ENCODE measurements around the gene TENT5C.

Gene TENT5C

DNA sequence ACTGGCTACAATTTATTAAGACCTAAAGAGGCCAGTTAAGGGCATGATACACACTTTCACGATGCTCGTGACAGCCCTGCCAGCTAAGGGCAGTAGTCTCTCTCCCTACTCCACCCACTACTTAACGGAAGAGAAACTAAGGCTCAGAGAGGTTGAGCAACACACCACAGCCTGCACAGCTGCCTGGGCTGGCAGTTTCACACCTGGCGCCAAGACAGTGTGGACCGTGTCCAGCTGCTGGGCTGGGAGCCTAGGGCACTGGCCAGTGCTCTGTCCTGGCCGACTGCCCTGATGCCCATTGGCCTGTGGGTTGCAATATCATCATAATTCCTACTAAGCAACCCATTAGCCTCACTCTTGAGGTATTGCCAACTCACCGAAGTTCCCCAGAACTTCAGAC, 27.6 kb downstream of the TENT5C start:
- FAIRE-seq: no peak
- no peak for DNase-seq (ENCODE audit: low spot score)

DNA sequence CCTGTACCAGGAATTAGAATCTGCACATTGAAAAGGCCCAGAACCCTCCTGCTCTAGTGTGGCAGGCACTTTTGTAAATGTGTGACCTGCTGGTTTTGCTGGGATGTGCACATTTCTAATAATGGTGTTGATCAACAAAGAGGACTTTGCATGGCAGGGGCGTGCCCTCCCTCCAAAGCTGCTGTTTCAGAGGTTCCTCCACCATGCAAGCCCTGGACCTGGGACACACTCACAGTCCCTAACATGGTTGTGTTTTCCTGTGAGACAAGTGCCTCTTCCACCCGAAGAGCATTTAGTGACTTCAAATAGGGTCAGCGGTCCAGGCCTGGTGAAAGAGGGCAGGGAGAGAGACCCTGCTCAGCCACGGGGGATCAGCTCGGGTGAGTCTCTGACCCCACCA, 28.1 kb downstream of the TENT5C start:
- DNase-seq (ENCODE audit: low spot score) (no peak), FAIRE-seq (no peak)

DNA sequence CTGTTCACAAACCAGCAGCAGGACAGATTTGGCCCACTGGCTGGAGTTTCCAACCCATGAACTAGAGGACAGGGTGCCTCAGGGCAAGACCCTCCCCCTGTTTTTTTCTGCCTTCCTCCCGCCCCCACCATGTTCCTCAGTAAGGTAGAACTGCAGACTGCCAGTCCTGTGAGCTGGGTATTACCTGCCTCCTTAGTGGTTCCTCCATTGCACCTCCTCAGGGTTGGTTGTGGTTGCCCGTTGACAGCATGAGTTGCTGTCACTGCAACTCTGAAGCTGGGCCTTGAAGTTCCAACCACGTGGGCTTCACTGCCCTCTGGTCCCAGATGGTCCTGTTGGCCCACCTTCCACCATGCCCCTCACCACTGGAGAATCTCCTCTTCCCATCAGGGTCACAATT, 28.8 kb downstream of the TENT5C start:
- no peak for DNase-seq (ENCODE audit: low spot score)
- FAIRE-seq: no peak

DNA sequence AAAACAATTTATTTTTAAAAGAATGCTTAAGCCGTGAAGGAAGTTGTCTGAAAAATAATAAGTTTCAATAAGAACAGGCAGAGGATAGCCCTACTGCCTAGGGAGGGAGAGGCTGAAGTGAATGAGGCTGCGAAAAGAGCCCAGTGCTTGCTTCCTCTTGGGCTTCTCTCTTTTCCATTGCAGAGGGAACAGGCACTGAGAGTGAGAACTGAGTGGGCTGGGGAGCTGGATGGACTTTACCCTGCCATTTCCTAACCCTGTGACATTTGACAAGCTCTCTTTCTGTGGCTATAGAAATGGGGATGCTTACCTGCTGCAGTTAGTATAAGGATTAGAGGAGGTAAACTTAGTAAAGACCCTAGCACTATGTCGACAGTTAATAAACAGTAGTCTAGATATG, 30.0 kb downstream of the TENT5C start:
- FAIRE-seq (no peak), DNase-seq (ENCODE audit: low spot score) (no peak)

DNA sequence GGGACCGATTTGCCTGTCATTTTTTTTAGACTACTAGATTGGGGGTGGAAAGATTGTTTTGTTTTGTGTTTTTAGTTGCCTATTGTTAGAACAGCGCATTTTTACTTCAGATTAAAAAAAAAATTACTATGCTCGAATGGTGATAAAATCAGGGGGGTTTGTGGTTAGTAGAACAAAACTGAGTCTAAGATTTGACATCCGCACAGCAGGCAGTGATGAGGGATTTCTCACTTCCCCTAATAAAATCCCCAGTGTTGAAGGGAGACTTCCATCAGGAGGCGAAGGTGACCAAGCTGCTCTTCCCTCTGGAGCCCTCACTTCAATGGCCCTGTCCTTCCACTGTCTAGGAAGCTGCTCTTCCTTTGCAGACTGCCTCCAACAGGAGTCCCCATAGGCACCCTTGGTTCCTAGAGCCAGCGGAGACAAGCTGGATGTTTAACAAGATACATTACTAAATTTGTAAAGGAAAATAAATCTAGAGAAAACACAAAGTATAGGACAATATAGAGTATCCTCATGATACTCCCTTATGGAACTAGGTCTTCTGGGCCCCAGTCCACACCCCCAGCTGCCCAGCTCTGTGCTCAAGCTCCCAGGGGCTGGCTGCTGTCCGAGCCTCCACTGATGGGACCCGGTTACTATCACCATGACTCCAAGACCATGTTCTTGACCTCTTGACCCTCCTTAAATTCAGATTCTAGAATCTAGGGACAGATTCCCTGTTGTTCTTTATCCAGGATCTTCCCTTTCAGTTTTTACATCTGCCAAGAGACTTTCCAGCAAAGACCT, 31.0 kb downstream of the TENT5C start:
- FAIRE-seq: no peak

DNA sequence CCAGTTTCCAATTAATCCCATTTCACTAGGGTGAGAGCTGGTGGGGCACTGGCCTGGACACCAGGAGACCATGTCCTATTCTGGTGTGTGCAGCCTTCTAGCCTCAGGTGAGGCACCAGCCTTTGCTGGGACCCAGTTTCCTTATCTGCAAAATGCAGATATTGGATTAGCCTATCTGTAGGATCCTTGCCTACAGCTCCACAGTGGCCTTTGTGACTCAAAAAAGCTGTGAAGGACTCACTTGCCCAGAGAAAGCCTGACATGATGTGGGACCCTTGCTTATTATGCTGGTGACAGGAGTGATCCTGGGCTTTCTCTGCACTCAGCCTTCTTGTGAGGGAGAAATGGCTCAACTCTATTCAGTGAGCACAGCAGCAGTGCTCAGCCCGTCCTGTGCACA, 32.3 kb downstream of the TENT5C start:
- DNase-seq (ENCODE audit: low spot score): no peak
- FAIRE-seq: no peak

More for the DNA sequence above, 31.0 kb downstream of the TENT5C start:
- no peak for DNase-seq (ENCODE audit: low spot score)

DNA sequence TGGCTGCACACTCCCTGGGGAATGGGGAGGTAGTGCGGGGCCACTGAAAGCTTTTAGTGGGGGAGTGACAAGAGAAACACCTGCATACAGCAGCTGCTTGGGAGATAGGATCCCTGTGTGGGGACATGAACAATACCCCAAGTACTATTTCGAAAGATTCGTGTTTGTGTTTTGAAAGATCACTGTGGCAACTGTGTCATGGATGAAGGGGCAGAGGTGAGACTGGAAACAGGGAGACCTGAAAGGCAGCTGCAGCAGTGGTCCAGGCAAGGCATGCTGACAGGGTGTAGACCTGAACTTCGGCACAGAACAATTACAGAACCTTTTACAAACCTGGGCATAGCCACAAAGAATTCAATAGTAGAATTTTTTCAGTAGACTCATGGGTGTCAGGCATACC, 32.9 kb downstream of the TENT5C start:
- DNase-seq (ENCODE audit: low spot score) (no peak), FAIRE-seq (no peak)

DNA sequence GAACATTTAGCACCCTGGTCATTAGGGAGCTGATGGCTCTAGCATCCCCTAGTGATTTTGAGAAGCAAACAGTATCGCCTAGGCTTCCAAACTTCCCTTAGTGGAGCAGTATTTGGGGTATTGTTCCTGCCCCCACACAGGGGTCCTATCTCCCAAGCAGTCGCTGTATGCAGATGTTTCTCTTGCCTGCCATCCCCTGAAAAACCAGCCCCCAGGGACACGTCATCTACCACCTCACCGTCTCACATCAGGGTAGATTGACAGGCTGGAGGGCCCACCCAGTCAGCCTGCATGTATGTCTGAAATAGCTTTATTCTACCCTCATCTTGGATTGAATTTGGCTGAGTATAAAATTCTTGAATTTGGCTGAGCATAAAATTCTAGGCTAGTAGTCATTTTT, 33.9 kb downstream of the TENT5C start:
- DNase-seq (ENCODE audit: low spot score): no peak
- FAIRE-seq: no peak

DNA sequence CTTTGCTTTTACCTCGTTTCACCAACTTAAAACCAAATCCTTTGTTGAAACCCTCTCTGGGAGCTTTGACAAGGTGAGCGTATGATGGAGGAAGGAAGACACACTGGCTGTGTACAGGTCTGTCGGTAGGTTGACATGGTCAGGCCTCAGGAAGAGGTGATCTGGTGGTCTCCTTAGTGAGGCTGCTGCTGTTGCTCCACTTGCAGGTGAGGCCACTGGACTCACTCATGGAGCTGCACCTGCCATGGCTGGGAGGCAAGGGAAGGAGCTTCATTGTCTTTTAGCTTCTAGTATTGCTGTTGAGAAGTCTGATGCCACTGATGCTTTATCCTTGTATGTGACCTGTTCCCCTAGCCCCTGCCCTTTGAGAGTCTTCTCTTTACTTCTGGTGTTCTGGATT, 35.7 kb downstream of the TENT5C start:
- FAIRE-seq: no peak

DNA sequence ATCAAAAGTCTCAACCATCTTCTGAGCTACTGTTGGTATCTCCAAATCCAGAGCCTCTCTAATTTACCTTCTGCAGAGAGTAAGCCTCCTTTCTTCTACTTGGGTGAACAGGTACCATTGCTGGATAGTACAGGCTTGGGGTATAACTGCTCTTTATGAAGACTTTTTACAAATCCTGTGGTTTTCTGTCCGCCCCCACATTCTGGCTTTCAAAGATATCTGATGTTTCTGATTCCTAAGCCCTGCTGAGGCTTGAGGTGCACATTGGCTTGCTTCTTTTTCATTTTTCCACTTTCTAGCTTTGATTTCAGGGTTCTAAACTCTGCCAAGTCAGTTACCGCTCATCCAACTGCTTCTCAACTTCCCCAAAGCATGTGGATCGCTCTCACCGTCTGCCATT, 37.1 kb downstream of the TENT5C start:
- no peak for FAIRE-seq
- DNase-seq (ENCODE audit: low spot score): no peak

More for the DNA sequence above, 35.7 kb downstream of the TENT5C start:
- no peak for DNase-seq (ENCODE audit: low spot score)

DNA sequence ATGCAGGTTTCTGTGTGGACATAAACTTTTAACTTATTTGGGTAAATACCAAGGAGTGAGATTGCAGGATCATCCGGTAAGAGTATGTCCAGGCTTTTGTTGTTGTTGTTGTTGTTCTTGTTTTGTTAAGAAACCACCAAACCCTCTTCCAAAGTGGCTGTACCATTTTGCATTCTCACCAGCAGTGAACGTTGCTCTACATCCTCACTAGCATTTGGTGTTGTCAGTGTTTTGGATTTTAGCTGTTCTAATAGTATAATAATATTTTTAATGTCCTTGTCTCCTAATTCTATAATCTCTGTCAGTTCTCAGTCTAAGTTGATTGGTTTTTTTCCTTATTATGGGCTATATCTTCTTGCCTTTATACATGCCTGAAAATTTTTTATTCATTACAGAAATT, 37.8 kb downstream of the TENT5C start:
- FAIRE-seq (no peak), DNase-seq (ENCODE audit: low spot score) (no peak)

DNA sequence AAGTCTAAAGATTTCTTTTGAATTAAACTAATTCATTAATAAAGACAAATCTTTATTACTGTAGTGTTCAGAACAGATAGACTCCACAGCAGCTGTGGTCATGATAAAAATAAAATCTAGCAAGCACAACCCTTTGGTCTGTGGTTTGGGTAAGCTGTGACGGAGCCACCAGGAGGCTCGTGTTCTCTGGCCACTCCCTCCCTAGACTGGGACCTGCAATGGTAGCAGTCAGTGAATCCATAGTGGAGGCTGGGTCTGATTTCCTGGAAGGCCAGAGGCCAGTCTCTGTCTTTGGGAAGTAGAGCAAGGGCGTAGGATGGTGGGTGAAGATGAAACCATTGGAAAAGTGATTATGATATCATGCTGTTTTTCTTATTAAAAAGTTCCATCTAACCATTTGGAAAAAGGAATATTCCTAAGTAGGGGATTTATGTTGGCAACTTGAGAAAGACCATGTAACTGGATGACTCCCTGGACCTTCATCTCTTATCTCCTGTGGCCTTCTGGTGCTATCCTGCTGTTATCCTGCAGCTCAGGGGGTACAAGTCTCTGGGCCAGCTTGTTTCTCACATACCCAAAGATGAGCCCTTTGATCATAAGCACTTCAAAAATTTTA, 39.0 kb downstream of the TENT5C start:
- no peak for DNase-seq (ENCODE audit: low spot score)
- no peak for FAIRE-seq

DNA sequence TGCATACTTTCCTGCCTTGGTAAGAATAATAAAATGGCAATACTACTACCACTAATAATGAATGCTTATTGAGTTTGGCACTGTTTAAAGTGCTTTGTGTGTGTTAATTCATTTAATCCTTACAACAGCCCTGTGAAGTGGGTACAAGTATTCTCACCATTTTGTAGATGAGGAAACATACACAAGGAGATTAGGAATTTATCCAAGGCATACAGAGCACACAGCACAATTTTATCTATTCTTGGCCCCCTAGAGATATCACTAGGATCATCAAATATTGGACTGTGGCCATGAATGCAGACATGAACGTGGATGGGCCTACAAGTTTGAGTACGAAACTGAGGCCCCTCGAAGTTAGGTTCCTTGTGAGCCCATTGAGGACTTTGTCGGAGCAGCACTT, 39.5 kb downstream of the TENT5C start:
- no peak for DNase-seq (ENCODE audit: low spot score)
- no peak for FAIRE-seq

DNA sequence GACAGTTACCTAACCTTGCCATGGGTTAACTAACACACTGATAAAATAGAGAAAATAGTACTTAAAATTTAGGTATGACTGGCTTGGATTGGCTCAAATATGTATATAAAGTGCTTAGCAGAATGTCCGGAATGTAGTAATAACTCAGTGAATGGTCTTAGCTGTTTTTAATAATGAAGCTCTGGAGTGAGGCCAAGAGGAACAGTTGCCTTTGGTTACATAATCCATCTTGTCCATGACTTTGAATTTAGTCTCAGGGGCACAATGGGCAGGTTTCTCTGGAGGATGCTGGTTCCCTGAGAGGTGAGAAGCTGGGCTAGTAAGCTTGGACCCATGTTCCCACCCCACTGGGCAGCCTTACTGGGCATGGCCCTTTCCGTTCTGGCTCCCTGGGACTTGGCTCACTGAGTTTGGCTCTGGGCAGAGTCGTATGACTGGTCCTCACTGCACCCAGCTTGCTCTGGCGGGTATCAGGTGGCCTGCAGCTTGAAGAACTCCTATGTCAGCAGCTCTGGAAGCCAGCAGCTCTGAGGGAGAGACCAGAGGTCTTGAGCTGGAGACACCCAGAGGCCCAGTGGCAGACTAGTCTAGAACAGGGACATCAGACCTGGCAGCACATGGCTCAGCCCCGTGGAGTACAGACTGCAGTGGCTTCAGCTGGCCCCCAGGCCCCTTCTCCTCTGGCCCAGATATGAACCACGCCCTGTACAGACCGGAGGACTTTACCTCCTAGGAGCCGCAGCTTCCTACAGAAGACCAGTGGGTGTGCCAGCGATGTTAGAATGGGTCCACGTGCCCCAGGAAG, 40.4 kb downstream of the TENT5C start:
- no peak for FAIRE-seq

DNA sequence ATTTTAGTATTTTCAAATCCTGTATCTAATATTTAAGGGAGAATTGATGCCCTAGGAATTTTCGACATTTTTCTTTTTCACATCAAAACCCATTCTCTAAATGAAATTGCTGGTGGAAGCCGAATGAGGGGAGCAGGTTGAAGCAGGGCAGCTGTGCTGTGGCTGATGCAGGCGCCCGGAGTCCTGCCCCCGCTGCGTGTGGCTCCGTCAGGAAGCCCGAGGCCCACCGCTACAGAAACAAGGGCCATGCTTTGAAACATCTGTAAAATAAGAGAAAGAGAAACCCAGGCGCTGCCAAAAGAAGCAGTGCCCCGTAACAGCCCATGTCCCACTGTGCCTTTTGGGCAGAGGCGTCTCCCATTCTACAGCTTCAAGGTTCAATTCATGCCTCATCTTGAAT, 41.1 kb downstream of the TENT5C start:
- DNase-seq (ENCODE audit: low spot score): no peak
- no peak for FAIRE-seq

More for the DNA sequence above, 40.4 kb downstream of the TENT5C start:
- no peak for DNase-seq (ENCODE audit: low spot score)

DNA sequence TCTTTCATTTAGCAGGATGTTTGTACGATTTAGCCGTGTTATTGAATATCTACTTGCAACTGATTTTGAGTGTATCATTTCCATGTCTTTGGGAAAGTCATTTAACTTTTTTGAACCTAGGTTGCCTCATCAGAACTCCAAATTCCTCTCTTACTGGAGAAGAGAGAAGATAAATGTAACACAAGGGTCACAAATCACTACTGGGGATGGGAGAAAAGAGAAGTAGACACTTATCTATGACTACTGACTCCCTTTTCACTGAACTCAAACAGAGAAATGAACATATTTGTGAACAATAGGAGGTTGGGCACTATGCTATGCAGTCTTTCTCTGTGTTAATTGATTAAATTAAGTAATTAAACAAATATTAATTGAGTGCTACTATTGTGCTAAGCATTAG, 42.2 kb downstream of the TENT5C start:
- FAIRE-seq (no peak), DNase-seq (ENCODE audit: low spot score) (no peak)

DNA sequence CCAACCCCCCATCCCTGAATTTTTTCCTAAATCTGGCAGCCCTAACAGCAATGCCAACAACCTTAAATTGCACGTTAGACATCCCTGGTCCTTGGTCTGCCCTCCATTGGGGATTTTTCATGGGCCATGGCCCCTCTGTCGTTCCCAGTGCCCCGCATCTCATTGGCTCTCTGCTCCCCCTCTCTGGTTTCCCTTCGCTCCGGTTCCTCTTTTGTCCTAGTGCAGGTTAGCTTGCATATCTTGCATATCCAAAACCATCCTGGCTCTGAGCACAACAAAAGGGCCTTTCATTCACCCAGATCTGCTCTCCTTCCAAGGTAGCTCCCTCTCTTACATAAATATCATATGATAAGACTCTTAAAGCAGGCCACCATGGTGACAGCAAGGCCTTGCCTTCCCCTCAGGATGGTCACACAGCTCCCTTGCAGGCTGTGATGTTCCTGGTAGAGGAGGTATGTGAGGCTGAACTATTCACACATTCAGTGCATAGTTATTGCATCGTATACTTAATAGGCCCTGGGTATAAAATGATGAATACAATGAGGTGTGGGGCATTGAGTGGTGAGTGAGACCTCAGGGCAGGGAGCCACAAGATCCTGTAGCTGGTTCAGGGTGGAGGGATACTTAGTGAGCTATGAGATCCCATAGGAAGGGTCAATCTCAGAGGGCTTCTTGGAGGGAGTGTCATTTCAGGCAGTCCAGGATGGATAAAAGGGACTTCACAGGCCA, 45.2 kb downstream of the TENT5C start:
- FAIRE-seq (no peak), DNase-seq (ENCODE audit: low spot score) (no peak)

DNA sequence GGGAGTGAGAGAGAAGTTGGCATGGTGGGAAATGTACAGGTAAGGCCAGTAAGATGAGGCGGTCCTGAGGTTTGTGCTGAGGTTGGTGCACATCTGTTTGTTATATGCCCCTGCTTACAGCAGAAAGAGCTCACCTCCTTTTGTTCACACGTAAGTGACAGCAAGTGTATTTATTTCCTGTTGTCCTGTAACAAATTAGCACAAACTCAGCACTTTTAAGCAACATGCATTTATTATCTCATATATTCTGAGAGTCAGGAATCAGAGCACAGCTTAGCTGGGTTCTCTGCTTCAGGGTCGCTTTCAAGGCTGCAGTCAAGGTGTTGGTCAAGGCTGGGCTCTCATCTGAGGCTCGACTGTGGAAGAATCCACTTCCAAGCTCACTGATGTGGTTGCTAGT, 45.8 kb downstream of the TENT5C start:
- FAIRE-seq (no peak), DNase-seq (ENCODE audit: low spot score) (no peak)

DNA sequence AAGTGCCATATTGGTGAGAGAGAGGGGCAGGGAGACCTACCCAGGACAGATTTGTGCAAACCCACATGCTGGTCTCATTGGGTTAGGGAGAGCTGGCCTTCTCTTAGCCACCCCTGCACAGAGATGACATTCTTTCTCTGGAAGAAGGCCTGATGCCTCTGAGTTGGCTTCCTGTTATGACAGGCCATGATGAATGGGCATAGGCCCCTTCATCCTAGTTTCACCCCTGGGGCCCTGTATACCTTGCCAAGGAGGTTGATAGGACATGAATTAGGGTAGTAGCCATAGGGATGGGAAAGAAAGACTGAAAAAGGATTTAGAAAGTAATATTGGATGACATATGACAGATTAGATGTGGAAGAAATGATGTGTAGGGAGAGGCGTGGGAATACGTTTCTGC, 46.6 kb downstream of the TENT5C start:
- FAIRE-seq: no peak
- no peak for DNase-seq (ENCODE audit: low spot score)

DNA sequence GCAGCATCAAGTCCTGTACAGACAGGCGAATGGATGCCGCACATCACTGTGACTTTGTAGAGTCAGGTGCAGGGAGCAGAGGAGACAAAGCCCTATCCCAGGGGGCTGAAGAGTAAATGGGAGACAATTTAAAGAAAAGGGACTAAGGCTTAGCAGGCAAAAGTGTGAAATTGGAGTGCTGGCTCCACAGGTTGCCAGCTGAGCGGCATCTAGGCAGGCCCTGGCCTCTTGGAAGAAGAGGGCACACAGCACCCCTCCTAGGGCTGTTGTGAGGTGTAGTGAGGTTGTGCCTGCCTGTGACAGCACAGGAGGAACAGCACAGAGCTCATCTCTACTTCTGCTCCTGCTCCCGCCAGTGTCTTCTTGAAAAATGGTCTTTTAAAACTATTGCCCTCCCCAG, 47.3 kb downstream of the TENT5C start:
- no peak for DNase-seq (ENCODE audit: low spot score)
- no peak for FAIRE-seq

DNA sequence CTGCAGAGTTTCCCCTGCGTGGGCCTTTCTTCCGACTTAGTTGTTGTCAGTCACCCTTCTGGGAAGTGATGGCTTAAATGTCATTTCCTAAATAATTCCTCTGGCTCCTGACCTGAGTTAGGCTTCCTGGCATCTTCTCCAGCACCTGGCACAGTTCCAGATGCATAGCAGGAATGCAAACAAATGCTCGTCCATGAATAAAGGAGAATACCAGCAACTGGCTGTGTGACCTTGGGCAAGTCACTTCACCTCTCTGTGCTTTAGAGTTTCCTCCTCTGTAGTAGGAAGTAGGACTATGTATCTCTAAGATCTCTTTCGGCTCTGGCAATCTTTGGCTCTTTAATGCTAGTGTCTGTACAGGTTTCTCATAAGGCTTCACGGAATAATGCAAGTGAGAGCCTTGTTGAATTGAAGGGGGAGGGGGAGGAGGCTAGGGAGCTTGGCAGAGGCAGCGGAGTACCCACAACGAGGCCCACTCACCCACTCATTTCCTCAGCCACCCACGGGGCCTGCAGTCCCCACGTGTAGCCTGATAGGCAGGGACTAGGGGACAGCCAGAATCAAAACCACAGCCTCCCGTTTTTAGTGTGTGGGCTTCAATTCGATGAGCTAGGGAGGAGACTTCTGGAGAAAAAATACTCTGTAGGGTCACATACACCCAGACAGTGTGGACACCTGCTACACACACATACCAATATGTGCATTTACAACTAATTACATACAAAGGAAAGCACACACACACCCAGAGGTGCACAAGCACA, 48.1 kb downstream of the TENT5C start:
- DNase-seq (ENCODE audit: low spot score): no peak
- FAIRE-seq: no peak
